Stomach (tissue), 4 donors: ENCODE results near the gene PCBP2.

Experiments used
- POLR2A ChIP-seq, 4 donors: fragments of 450-650 bp; IDR thresholded peaks; one replicate each; pipeline ENCODE4 v1.6.1; 2016; ENCODE audit warnings: antibody characterized with exemption in 4 of 4, control low read depth in 2 of 4, mild to moderate bottlenecking in 1 of 4, moderate library complexity in 1 of 4
- POLR2AphosphoS5 ChIP-seq, 3 donors: sonication (generic); formaldehyde crosslinking; IDR thresholded peaks; one replicate each; pipeline ENCODE4 v1.6.1; 2016; ENCODE audit warnings: antibody characterized with exemption in 3 of 3
- TF ChIP-seq, protein P1 (sequence below), 7 experiments: fragments of 450-650 bp in 4 of 7; fragments of 200-600 bp in 3 of 7; sonication (generic) in 3 of 7; IDR thresholded peaks; one replicate each; pipeline ENCODE4 v1.5.1; 2016 to 2019; ENCODE audit warnings: antibody characterized with exemption in 7 of 7, control low read depth in 2 of 7, mild to moderate bottlenecking in 1 of 7

DNA sequence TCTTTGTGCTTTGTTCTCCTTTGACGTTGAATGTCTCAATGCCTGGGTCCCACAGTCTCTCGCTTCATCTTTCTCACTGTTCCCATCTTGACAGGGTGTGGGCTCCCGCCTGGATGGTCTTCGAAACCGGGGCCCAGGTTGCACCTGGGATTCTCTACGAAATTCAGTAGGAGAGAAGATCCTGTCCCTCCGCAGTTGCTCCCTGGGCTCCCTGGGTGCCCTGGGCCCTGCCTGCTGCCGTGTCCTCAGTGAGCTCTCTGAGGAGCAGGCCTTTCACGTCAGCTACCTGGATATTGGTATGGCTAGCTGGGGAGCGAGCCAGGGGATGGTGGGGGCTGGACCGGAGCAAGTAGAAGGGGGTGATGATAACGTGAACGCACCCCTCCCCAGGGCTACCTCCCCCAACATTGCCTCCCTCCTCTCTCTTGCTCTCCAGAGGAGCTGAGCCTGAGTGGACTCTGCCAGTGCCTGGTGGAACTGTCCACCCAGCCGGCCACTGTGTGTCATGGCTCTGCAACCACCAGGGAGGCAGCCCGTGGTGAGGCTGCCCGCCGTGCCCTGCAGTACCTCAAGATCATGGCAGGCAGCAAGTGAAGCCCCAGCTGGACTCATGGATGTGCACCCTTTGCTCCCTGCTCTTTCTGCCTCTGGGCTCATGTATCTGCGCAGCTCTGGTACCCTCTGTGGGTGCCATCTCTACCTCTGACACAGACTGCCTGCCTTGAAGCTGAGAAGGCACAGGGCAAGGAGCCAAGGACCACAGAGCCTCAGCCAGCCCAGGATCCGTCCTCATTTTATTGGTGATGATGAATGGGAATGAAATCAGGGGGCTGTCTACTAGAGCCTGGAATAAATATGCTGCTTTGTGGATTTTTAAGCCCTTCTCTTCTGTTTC, 53.9 kb downstream of the PCBP2 start:
- TF ChIP-seq, protein P1, sequence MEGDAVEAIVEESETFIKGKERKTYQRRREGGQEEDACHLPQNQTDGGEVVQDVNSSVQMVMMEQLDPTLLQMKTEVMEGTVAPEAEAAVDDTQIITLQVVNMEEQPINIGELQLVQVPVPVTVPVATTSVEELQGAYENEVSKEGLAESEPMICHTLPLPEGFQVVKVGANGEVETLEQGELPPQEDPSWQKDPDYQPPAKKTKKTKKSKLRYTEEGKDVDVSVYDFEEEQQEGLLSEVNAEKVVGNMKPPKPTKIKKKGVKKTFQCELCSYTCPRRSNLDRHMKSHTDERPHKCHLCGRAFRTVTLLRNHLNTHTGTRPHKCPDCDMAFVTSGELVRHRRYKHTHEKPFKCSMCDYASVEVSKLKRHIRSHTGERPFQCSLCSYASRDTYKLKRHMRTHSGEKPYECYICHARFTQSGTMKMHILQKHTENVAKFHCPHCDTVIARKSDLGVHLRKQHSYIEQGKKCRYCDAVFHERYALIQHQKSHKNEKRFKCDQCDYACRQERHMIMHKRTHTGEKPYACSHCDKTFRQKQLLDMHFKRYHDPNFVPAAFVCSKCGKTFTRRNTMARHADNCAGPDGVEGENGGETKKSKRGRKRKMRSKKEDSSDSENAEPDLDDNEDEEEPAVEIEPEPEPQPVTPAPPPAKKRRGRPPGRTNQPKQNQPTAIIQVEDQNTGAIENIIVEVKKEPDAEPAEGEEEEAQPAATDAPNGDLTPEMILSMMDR (IDR thresholded peaks at IDR 0.05), result no peak
- no peak for TF ChIP-seq POLR2A (IDR thresholded peaks at IDR 0.05)
- no peak for TF ChIP-seq POLR2AphosphoS5 (IDR thresholded peaks at IDR 0.05)
